BJ (cell line): Measurements from ENCODE around the gene HSD11B1L. TPM values are rescaled to one million over a fixed set of nuclear protein-coding genes. Genes with fewer than 3 reads are reported as not detected.
A peak's percentile ranks its signal among the peaks of the same experiment; 100 is the strongest.
"Not testable (repeated sequence)": the region's sequence is repeated elsewhere in the genome, so short reads cannot be mapped to it uniquely, and the experiment has no call there.

Experiments
- CTCF ChIA-PET: fragments of 350-600 bp; formaldehyde crosslinking; extraction: SDS; loops from one replicate; lab custom pipeline; 2021; ENCODE audit warnings: antibody characterized with exemption, inconsistent platforms; lab: Yijun Ruan, JAX
- POLR2A ChIA-PET: fragments of 300-600 bp; sonication (Branson Sonifier 250); formaldehyde crosslinking; extraction: SDS; loops from one replicate; lab custom pipeline; 2021; ENCODE audit warnings: antibody characterized with exemption; lab: Charles Lee
- DNase-seq: peaks from one replicate; pipeline ENCODE4 v3.0.0-alpha.2; 2011; ENCODE audit warnings: low read depth
- H3K27me3 ChIP-seq: 2 replicates; pipeline ENCODE4 v1.6.0; 2011; ENCODE audit warnings: low read length; ENCODE audit not compliant: control insufficient read depth, insufficient read depth
- H3K36me3 ChIP-seq: 2 replicates; pipeline ENCODE4 v1.5.1; 2011; ENCODE audit warnings: low read length; ENCODE audit not compliant: control insufficient read depth, insufficient read depth
- H3K4me3 ChIP-seq: 2 replicates; pipeline ENCODE4 v1.5.1; 2011; ENCODE audit warnings: low read depth, mild to moderate bottlenecking, control low read depth, low read length
- polyA plus RNA-seq: library from polyadenylated mRNA; depleted of rRNA; stranded (reverse); fragments of >200 nt; gene quantifications from 2 replicates; pipeline ENCODE4 v1.2.3, GENCODE V29; 2011
- TF ChIP-seq, protein P1 (sequence below): IDR thresholded peaks from 2 replicates; pipeline ENCODE4 v1.5.1; 2011; ENCODE audit warnings: low read depth, mild to moderate bottlenecking, control low read depth, inconsistent platforms, low read length, moderate library complexity; ENCODE audit not compliant: insufficient read depth

Gene HSD11B1L
- polyA plus RNA-seq, 1 experiment, result 5.6 TPM

- H3K27me3 ChIP-seq, result no peaks in the 10 kb centered on the region
- DNase-seq, result no peak
- peaks cover 5% of the 10 kb centered on the region for H3K36me3 ChIP-seq
- peak overlapping the region; percentile 56 for H3K4me3 ChIP-seq
- TF ChIP-seq, protein P1, sequence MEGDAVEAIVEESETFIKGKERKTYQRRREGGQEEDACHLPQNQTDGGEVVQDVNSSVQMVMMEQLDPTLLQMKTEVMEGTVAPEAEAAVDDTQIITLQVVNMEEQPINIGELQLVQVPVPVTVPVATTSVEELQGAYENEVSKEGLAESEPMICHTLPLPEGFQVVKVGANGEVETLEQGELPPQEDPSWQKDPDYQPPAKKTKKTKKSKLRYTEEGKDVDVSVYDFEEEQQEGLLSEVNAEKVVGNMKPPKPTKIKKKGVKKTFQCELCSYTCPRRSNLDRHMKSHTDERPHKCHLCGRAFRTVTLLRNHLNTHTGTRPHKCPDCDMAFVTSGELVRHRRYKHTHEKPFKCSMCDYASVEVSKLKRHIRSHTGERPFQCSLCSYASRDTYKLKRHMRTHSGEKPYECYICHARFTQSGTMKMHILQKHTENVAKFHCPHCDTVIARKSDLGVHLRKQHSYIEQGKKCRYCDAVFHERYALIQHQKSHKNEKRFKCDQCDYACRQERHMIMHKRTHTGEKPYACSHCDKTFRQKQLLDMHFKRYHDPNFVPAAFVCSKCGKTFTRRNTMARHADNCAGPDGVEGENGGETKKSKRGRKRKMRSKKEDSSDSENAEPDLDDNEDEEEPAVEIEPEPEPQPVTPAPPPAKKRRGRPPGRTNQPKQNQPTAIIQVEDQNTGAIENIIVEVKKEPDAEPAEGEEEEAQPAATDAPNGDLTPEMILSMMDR, result no peak
- ChIA-PET POLR2A (interaction anchor here (1.2 kb wide), 1 partner anchor 32 kb away, joined by 7 read pairs; no protein-coding TSS in a partner anchor), CTCF (interaction anchor here (0.6 to 2.1 kb wide), 8 partner anchors 10 to 138 kb away, joined by 3 to 11 read pairs (median 4); no protein-coding TSS in a partner anchor)
Measured at GRCh38 chr19:5686326-5686646, 5.5 kb downstream of the HSD11B1L start.

DNA sequence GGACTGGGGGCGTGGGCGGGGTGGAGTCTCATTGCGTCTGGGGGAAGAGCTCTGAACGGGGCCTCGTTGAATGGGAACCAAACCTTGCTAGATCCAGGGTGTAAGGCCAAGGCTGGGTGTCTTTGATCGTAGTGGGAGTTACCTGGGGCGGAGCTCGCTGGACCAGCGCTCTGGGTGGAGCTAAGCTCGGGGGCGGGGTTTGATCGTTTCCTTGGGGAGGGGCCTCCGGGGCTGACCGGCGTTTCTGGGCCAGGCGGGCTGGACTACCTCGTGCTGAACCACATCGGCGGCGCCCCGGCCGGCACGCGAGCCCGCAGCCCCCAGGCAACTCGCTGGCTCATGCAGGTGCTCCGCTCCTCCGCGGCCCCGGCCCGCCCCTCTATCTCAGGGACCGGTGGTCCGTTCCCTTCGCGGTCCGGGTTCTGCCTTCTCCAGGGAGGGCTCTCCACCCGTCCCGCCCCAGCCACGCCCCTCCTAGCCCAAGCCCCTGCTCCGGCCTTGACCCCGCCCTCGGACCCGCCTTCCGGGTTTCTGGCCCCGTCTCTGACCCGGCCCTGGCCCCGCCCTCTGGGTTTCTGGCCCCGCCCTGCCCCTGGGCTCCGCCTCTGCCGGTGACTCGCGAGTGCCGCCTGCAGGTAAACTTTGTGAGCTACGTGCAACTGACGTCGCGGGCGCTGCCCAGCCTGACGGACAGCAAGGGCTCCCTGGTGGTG is 6.0 kb downstream of the HSD11B1L start:
- POLR2A ChIA-PET, result interaction anchor here (1.0 to 1.2 kb wide), 2 partner anchors 32 to 33 kb away, joined by 4 to 7 read pairs; partner anchors contain the start of genes CATSPERD and LONP1
- H3K36me3 ChIP-seq, result peaks cover 8% of the 10 kb centered on the region

GRCh38 chr19:5687360-5688198 is 6.8 kb downstream of the HSD11B1L start:
- H3K27me3 ChIP-seq, result no peaks in the 10 kb centered on the region
- no peak for DNase-seq
- ChIA-PET POLR2A (interaction anchor here (1.0 to 1.2 kb wide), 2 partner anchors 31 to 33 kb away, joined by 4 to 7 read pairs; partner anchors contain the start of genes CATSPERD and LONP1), CTCF (interaction anchor here (0.6 to 2.1 kb wide), 15 partner anchors 9 to 711 kb away, joined by 3 to 11 read pairs (median 4); partner anchors contain the start of genes CATSPERD, LONP1, SAFB and SAFB2)
- TF ChIP-seq, protein P1, result no peak
- H3K4me3 ChIP-seq, result peak overlapping the region; percentile 56
- H3K36me3 ChIP-seq, result peaks cover 15% of the 10 kb centered on the region

More for the DNA sequence above, 6.0 kb downstream of the HSD11B1L start:
- peak; percentile 47 for DNase-seq
- CTCF ChIA-PET, result interaction anchor here (0.6 to 2.1 kb wide), 16 partner anchors 8 to 281 kb away, joined by 3 to 11 read pairs (median 4); partner anchors contain the start of genes CATSPERD, LONP1, SAFB and SAFB2
- peak overlapping the region; percentile 56 for H3K4me3 ChIP-seq
- TF ChIP-seq, protein P1, result peak; percentile 98
- no peaks in the 10 kb centered on the region for H3K27me3 ChIP-seq

DNA sequence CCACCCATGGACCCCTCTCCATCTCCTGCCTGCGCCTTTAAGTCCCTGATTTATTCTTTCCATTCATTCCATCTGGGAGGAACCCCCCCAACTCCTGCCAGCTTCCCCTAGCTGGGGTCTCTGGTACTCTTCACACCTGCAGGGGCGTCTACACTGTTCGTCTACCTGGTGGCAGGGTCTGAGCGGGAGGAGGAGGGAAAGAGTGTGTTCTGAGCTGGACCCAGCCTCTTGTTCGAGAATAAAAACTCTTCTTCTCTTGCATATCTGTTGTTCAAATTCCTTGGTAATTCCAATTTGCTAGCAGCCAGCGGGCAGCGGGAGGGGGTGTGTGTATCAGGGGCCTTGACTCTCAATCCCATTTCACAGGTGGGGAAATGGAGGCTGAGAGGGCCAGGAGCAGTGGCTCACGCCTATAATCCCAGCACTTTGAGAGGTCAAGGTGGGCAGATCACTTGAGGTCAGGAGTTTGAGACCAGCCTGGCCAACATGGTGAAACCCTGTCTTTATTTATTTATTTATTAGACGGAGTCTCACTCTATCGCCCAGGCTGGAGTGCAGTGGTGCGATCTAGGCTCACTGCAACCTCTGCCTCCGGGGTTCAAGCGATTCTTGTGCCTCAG is 7.5 kb downstream of the HSD11B1L start:
- peaks cover 22% of the 10 kb centered on the region for H3K36me3 ChIP-seq
- H3K27me3 ChIP-seq, POLR2A ChIA-PET, DNase-seq, H3K4me3 ChIP-seq: not testable (repeated sequence)
- CTCF ChIA-PET, result interaction anchor here (1.7 to 2.6 kb wide), 4 partner anchors 12 to 67 kb away, joined by 5 to 11 read pairs (median 8); no protein-coding TSS in a partner anchor
